Measurements from ENCODE around the gene TCF12. TPM values are rescaled to one million over a fixed set of nuclear protein-coding genes. Genes with fewer than 3 reads are reported as not detected.

TCF12 gene
- total RNA-seq, 1 experiment from 2014 or later, result 125 TPM

DNA sequence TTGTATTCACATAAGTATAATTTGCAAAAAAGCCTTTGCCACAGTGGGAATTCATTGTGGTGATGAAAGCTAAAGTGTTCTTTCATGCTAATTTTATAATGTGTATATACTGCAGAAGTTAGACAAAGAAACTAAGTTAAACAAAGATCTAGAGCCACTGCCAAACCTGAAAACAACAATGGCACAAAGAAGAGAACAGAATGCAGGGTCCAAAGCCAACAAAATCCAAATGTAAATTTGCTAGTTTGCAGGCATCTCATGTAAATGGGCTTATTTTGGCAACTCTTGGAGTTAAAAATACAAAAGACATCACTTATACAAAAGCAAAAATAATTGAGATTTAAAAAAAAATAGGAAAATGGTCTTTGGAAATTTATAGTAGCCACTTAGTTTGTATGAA is 123.0 kb downstream of the TCF12 start:
- DNase-seq (ENCODE audit: extremely low read depth, low read depth), result no peak

- no peak for DNase-seq (ENCODE audit: extremely low read depth, low read depth)
Measured at GRCh38 chr15:57044072-57044702, 125.7 kb downstream of the TCF12 start.

DNA sequence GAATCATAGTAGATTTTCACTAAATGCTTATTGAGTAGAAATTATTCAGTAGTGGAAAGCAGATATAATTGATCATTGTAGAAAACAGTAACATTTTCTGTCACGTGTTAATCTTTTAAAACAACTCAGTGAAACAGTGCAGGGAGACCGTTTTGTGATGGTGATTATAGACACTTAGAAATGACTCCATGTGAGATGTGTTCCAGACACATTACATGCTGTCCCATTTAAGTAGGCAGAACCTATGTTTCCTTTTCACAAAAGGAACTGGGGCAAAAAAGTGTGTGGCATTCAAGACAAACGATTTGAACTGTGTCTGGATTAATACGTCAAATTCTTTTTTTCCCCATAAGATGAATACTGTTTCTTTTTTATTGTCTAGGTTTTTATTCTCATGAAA is 126.5 kb downstream of the TCF12 start:
- DNase-seq (ENCODE audit: extremely low read depth, low read depth), result no peak

DNA sequence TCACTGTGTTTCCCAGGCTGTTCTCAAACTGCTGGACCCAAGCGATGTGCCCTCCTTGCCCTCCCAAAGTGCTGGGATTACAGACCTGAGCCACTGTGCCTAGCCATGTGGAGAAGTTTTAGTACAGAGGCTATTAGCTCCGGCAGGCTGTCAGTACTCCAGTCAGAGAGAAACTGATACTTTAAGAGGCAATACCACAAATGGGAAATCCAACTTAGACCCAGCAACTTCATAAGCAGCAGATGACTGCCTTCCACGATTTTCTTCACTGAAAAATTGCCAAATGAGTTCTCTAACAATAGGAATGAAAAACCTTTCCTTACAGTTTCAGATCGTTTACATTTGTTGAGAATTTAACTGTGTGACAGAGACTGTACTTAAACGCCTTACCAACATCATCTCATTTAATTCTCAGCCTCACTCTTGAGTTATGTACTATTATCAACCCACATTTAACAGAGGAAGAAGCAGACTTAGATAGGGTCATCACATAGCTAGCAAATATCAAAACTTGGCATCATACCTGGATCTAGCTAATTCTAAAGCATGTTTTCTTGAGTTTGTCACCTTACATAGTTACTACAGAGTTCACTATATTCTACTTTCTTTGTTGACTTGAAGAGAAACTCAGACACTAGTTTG is 127.4 kb downstream of the TCF12 start:
- no peak for DNase-seq (ENCODE audit: extremely low read depth, low read depth)

- no peak for DNase-seq (ENCODE audit: extremely low read depth, low read depth)
Measured at GRCh38 chr15:57048930-57049549, 130.6 kb downstream of the TCF12 start.

GRCh38 chr15:57053470-57053869 is 135.0 kb downstream of the TCF12 start:
- no peak for DNase-seq (ENCODE audit: extremely low read depth, low read depth)

DNA sequence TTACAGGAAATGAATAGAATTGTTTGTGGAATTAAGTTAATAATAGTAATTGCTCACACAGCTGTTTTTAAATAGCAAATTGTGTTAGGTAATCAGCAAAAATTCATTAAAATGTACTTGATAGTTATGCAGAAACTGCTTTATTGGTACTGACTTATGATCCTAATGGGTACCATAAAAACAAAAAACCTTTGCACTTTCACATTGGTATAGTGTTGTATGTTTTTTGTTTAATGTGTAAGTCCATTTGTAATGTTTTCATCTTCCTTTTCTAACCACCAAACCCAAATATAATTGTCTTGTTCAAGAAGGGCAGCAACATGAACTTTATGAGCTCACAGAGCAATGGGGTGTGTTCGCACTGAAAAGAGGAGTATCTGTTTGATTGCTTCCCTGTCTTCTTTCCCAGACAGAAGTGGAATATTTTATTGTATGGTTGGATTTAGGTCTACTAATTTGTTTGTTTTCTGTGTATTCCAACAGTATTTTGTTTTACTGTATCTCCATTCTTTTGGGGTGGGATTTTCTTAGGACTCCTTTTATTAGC is 135.8 kb downstream of the TCF12 start:
- DNase-seq (ENCODE audit: extremely low read depth, low read depth), result no peak

DNA sequence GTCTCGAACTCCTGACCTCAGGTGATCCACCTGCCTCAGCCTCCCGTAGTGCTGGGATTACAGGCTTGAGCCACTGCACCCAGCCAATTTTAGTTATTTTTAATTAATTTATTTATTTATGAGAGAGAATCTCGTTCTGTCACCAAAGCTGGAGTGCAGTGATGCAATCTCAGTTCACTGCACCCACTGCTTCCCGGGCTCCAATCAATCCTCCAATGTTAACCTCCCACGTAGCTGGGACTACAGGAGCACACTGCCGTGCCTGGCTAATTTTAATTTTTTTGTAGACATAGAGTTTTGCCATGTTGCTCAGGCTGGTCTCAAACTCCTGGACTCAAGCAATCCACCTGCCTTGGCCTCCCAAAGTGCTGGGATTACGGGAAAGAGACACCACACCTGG is 137.9 kb downstream of the TCF12 start:
- no peak for DNase-seq (ENCODE audit: extremely low read depth, low read depth)

DNA sequence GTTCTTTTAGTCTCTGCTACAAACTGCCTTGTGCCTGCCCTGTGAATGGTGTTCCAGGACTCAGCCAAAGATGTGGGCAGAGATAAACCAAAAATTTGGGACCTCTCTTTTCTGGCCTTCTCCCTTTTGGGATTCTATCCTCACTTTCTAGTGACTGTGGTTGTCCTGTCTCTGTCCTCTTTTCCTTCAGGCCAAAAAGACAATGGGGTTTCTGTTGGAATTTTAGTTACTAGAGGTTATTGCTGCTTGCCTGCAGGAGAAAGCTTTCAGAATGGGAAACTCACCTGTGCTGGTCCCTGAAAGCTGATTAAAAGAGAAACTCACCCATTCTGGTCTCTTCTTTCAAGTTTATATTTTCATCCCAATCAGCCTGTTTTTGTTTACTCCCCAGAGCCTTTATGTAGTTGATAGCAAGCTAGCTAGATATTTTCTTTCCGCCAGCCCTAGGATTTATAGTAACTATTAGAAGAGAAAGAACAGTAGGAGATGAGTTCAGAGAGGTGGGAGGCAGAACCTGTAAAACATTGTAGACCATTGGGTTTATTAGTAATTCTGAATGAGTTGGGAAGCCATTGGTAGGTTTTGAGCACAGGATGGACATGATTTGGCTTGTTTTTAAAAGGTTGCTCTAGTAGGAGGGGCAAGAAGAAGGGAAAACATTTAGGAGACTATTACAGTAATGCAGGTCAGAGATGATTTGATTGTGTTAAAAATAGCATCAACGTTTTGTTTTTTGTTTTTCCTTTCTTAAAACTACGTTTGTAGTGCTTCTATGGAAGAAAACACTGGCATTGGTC is 138.9 kb downstream of the TCF12 start:
- DNase-seq (ENCODE audit: extremely low read depth, low read depth), result no peak

DNA sequence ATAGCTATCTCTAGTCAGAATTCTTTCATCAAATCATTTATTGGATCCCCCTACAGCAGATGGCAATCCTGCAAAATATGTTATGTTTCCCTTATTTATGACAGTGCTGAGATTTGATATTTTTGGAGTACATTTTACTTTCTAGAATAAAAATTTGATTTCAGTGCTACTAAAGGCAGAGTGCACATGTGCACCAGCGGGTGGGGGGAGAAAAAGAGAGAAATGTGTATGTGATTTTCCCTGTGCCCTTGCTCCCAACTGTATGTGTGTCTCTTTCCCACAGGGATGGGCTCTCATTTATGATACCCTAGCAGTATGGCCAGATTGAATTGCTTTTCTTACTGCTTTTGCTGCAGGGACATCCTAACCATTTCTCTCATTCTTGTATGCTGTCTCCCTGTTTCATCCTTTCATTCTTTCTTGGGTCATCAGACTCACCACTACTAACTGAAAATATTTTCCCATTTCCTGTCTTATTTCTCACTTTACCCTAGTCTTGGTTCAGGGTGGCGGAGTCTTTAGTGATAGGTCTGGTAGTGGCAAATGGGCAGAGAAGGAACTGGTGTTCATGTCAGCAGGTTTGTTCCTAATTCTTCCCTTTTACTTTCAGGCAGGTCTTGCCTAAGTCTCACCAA is 140.7 kb downstream of the TCF12 start:
- no peak for DNase-seq (ENCODE audit: extremely low read depth, low read depth)

DNA sequence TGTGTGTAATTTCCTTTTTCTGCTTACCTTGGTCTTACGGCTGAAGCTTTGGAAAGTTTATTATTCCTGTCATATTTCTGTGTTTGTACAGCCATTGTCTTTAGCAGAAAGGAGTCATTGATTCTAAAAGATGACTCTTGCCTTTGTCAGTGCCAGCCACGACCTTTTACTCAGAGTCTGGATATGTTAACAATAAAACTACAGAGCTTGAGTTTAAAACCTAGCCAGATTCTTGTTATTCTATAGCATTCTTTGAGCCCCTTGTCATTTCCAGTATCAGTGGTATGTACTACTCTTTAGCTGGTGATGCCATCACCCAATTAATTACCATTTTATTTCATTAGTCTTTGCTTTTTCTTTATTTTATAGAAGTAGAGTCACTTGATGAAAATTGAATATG is 142.4 kb downstream of the TCF12 start:
- peak; percentile 3 for DNase-seq (ENCODE audit: extremely low read depth, low read depth)

GRCh38 chr15:57061281-57061680 is 142.8 kb downstream of the TCF12 start:
- no peak for DNase-seq (ENCODE audit: extremely low read depth, low read depth)

DNA sequence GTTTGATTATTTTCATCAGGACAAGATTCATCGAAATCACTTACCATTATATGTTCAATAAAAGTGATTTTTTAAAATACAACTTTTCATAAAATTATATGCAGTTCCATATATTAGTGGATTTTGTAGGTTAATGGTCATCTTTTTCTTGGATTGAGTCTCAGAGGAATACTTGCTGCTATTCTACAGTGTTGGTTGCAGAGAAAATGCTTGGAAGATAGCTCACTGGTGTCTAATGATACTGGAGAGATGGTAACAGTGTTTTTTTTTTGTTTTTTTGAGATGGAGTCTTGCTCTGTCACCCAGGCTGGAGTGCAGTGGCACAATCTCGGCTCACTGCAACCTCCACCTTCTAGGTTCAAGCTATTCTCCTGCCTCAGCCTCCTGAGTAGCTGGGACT is 143.3 kb downstream of the TCF12 start:
- DNase-seq (ENCODE audit: extremely low read depth, low read depth), result no peak

DNA sequence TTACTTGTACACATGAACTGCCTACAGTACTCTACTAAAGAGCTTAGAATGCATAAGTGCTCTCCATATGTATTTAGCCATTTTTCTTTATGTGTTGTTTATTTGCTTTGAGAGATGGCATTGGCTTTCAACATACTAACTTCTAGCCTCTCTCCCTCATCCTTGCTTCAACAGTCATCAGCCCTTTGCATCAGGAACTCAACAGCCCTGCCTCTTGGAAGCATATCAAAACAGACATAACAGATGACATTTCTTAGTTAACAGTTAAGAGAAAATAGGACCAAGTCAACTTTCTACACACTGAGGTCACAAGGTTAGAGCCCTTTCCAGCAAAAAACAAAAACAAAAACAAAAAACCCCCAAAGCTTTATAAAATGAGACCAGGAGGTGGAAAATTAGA is 145.6 kb downstream of the TCF12 start:
- DNase-seq (ENCODE audit: extremely low read depth, low read depth), result no peak

GRCh38 chr15:57069423-57069822 is 151.0 kb downstream of the TCF12 start:
- DNase-seq (ENCODE audit: extremely low read depth, low read depth), result no peak

DNA sequence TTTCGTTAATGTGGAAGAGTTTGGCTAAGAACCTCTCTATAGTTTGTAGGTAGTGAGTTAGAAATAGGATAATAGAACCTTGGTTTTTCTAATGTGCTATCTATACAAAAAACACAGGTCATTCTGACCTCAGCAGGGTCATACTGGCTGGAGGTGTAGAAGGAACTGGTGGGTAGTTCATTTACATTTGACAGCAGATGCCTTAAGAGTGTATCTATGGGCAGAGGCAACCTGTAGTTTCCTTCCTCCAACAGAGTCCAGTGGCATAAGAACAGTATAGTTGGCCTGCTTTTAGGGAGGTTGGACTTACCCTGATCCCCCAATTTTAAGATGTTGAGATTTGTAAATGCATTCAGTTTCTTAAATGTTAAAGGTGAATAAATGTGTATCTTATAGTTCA is 152.2 kb downstream of the TCF12 start:
- DNase-seq (ENCODE audit: extremely low read depth, low read depth), result no peak

- no peak for DNase-seq (ENCODE audit: extremely low read depth, low read depth)
Measured at GRCh38 chr15:57079446-57079845, 161.0 kb downstream of the TCF12 start.

- DNase-seq (ENCODE audit: extremely low read depth, low read depth), result no peak
Measured at GRCh38 chr15:57079931-57080620, 161.6 kb downstream of the TCF12 start.

- no peak for DNase-seq (ENCODE audit: extremely low read depth, low read depth)
Measured at GRCh38 chr15:57082054-57082728, 163.7 kb downstream of the TCF12 start.

DNA sequence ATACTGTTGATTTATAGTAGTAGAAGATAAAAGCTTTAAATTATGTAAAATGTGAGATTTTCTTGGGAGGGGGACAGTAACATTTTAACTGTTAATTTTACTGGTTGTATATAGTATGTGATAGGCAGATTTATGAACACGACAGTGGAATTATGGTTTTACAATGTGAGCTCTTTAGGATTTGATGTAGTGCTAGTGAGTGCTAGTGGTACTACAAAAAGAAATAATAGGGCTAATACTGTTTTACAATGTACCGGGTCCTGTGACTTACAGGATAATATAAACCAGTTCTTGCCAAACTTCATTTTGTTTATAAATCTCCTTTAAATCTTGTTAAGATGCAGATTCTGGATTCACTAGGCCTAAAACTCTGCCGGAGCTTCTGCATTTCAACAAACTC is 165.7 kb downstream of the TCF12 start:
- DNase-seq (ENCODE audit: extremely low read depth, low read depth), result no peak
